Fibroblast of lung (primary cell): ENCODE results near the gene SEMA6B. TPM values are rescaled to one million over a fixed set of nuclear protein-coding genes. Genes with fewer than 3 reads are reported as not detected.

Experiments
- DNase-seq, 2 donors: peaks; one replicate each; pipeline versions ENCODE4 v3.0.0 to v3.0.0-alpha.2; 2010; ENCODE audit warnings: low read depth in 2 of 2
- H2AFZ ChIP-seq: 2 replicates; pipeline ENCODE4 v1.5.1; 2012; ENCODE audit warnings: low read length, control low read depth, inconsistent platforms
- H3K27ac ChIP-seq: 2 replicates; pipeline ENCODE4 v1.5.1; 2011; ENCODE audit warnings: low read length, control low read depth; ENCODE audit not compliant: insufficient read depth
- H3K27me3 ChIP-seq: 2 replicates; pipeline ENCODE4 v1.5.1; 2011; ENCODE audit warnings: mild to moderate bottlenecking, low read length; ENCODE audit not compliant: control insufficient read depth, insufficient read depth
- H3K36me3 ChIP-seq: 2 replicates; pipeline ENCODE4 v1.5.1; 2011; ENCODE audit warnings: low read length; ENCODE audit not compliant: control insufficient read depth, insufficient read depth
- H3K4me1 ChIP-seq: 2 replicates; pipeline ENCODE4 v1.5.1; 2011; ENCODE audit warnings: low read length; ENCODE audit not compliant: control insufficient read depth, insufficient read depth; ENCODE audit errors: extremely low read depth
- H3K4me2 ChIP-seq: 2 replicates; pipeline ENCODE4 v1.5.1; 2011; ENCODE audit warnings: low read length, control low read depth; ENCODE audit not compliant: insufficient read depth; ENCODE audit errors: extremely low read depth
- H3K4me3 ChIP-seq, 4 experiments: fragments of 200-600 bp in 1 of 4; sonication (generic) in 1 of 4; replicated peaks in 1 of 4; 2 replicates each; pipeline ENCODE4 v1.5.1; 2011 to 2016; ENCODE audit warnings: low read length in 4 of 4, low read depth in 3 of 4, mild to moderate bottlenecking in 3 of 4, control low read depth in 2 of 4, inconsistent platforms in 1 of 4, mixed read lengths in 1 of 4; ENCODE audit not compliant: insufficient read depth in 1 of 4; ENCODE audit errors: control extremely low read depth in 1 of 4
- H3K79me2 ChIP-seq: 2 replicates; pipeline ENCODE4 v1.5.1; 2012; ENCODE audit warnings: mild to moderate bottlenecking, low read length, inconsistent platforms; ENCODE audit not compliant: control insufficient read depth, insufficient read depth
- H3K9ac ChIP-seq: 2 replicates; pipeline ENCODE4 v1.5.1; 2011; ENCODE audit warnings: mild to moderate bottlenecking, low read length, control low read depth; ENCODE audit not compliant: insufficient read depth
- H3K9me3 ChIP-seq: 2 replicates; pipeline ENCODE4 v1.5.1; 2012; ENCODE audit warnings: low read depth, low read length; ENCODE audit not compliant: control insufficient read depth, insufficient read depth
- H4K20me1 ChIP-seq: 2 replicates; pipeline ENCODE4 v1.5.1; 2011; ENCODE audit warnings: low read length; ENCODE audit not compliant: control insufficient read depth, insufficient read depth; ENCODE audit errors: extremely low read depth
- CTCF ChIP-seq, 2 donors: IDR thresholded peaks in 1 of 2; conservative IDR thresholded peaks in 1 of 2; 1 replicate in 1 of 2; 2 replicates in 1 of 2; pipeline ENCODE4 v1.5.1; 2011 to 2012; ENCODE audit warnings: low read length in 2 of 2, control low read depth in 1 of 2, inconsistent platforms in 1 of 2, low read depth in 1 of 2, mild to moderate bottlenecking in 1 of 2
- EZH2 ChIP-seq: IDR thresholded peaks from 2 replicates; pipeline ENCODE4 v1.5.1; 2012; ENCODE audit warnings: low read length, control low read depth, mild to moderate bottlenecking; ENCODE audit errors: missing control alignments
- polyA plus RNA-seq, 2 donors: library from polyadenylated mRNA; depleted of rRNA in 1 of 2; stranded (reverse) in 1 of 2; unstranded in 1 of 2; fragments of >200 nt; gene quantifications; 2 replicates each; pipeline ENCODE4 v1.2.1, GENCODE V29; 2011 to 2012; ENCODE audit warnings: missing spikeins in 1 of 2
- total RNA-seq: library from RNA; depleted of rRNA; stranded (reverse); fragments of >200 nt; gene quantifications from 2 replicates; pipeline ENCODE4 v1.2.1, GENCODE V29; 2014

Gene SEMA6B
- total and polyA plus RNA-seq, 2 donors (not counting 1 experiment from before 2014, with no cell fraction given) = under 0.01 to 0.31 TPM

DNA sequence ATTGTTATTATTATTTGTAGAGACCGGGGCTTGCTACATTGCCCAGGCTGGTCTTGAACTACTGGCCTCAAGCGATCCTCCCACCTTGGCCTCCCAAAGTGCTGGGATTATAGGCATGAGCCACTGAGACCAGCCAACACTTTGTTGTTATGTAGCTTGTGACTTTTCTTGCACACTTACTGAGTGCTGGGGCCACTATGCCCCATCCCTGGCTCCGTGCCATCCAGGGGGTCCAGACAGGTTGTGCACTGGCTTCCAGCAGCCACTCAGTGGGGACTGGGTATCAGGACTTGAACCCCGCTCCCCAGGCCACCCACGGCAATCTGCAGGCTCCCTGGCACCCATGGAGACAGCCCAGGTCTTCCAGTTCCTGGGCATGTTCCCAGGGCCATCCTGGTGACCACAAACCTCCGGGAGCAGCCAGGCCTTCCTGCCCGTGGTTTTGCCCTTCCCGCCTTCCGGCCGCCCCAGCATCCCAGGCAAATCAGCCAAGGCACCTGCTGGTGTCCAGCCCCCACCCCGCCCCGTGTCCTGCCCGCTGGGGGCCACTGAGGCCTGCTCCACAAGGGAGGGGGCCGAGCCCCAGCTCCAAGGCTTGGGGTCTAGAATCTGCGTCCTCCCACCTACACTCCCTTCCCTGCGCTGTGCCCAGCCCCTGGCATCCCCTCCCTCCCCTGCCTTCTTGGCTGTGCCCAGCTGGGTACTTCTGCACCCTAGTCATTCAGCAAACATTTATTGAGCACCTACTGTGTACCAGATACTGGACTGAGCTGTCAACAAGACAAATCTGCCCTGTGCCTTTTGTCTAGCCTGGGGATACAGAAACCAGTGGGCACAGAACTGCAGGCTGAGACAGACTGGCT lies 23.7 kb upstream of the SEMA6B start:
- Histone ChIP-seq H2AFZ (no peak overlapping the region), H3K27me3 (peaks cover 50% of the 10 kb centered on the region), H3K4me3 (no peak overlapping the region), H3K79me2 (no peaks in the 10 kb centered on the region), H3K36me3 (no peaks in the 10 kb centered on the region), H4K20me1 (no peaks in the 10 kb centered on the region), H3K4me2 (no peak overlapping the region), H3K4me1 (no peaks in the 10 kb centered on the region), H3K9me3 (no peaks in the 10 kb centered on the region), H3K27ac (no peak overlapping the region), H3K9ac (no peak overlapping the region)
- no peak for DNase-seq
- TF ChIP-seq CTCF (conservative IDR thresholded peaks at IDR 0.05 in 1 of 2, IDR thresholded peaks at IDR 0.05 in 1 of 2; ENCODE audit: low read depth in 1 of 2, low read length in 2 of 2) (no peak), EZH2 (no peak)

GRCh38 chr19:4581666-4582553 lies 22.4 kb upstream of the SEMA6B start:
- Histone ChIP-seq H3K27me3 (peaks cover 50% of the 10 kb centered on the region), H3K4me3 (no peak overlapping the region), H3K79me2 (no peaks in the 10 kb centered on the region), H4K20me1 (no peaks in the 10 kb centered on the region), H2AFZ (no peak overlapping the region), H3K4me1 (no peaks in the 10 kb centered on the region), H3K36me3 (no peaks in the 10 kb centered on the region), H3K27ac (no peak overlapping the region), H3K9me3 (no peaks in the 10 kb centered on the region), H3K9ac (no peak overlapping the region), H3K4me2 (no peak overlapping the region)
- TF ChIP-seq CTCF (conservative IDR thresholded peaks at IDR 0.05 in 1 of 2, IDR thresholded peaks at IDR 0.05 in 1 of 2; ENCODE audit: low read depth in 1 of 2, low read length in 2 of 2) (no peak), EZH2 (peak; percentile 73)
- DNase-seq = peak in 1 of 2 donors; percentile 31
